Measurements from ENCODE around the gene HSFX4. TPM values are rescaled to one million over a fixed set of nuclear protein-coding genes. Genes with fewer than 3 reads are reported as not detected.
A peak's percentile ranks its signal among the peaks of the same experiment; 100 is the strongest.
"Not testable (repeated sequence)": the region's sequence is repeated elsewhere in the genome, so short reads cannot be mapped to it uniquely, and the experiment has no call there.

Gene HSFX4
- total RNA-seq, 1 experiment from 2014 or later: not detected

DNA sequence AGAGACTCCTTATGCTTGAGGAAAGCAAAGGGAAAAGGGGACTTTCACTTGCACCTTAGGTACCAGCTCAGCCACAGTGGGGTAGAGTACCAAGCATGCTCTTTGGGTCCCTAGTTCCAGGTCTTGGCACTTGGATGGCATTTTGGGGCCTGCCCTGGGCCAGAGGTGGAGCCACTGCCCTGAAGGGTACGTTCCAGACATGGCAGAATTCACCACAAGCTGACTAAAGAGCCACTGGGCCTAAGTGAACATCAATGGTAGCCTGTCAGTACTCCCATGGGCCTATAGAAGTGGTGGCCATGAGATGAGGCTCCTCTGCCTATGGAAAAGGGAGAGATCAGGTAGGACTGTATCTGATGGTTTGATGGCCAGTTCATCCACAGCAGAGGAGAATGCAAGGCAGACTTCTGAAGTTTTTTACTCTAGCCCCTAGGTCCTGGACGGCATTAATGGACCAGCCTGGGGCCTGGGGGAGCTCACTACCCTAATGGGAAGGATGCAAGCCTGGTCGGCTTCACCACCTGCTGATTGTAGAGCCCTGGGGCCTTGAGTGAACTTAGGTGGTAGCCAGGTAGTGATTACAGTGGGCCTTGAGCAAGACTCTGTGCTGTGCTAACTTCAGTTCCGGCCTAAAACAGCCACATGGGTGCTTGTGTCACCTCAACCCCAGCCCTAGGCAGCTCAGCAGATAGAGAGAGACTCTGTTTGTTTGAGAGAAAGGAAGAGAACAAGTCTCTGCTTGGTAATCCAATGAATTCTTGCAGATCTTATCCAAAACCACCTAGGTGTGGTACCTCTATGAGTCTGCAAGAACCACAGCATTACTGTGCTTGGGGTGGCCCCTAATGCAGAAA, 19.8 kb upstream of the HSFX4 start:
- no peaks in the 10 kb centered on the region for H3K9me3 ChIP-seq (ENCODE audit: low read length)
- no peaks in the 10 kb centered on the region for H3K36me3 ChIP-seq (ENCODE audit: insufficient read depth, low read length)
- H3K4me1 ChIP-seq (ENCODE audit: low read length): no peaks in the 10 kb centered on the region
- DNase-seq: no peak
- H3K27me3 ChIP-seq (ENCODE audit: low read length): 0 out of 2 replicates have a peak, but pooled peaks cover 3% of the 10 kb centered on the region
- H3K9ac ChIP-seq (ENCODE audit: low read length): no peak overlapping the region
- no peak overlapping the region for H3K4me3 ChIP-seq (ENCODE audit: low read length)
- no peaks in the 10 kb centered on the region for H4K20me1 ChIP-seq (ENCODE audit: insufficient read depth, low read depth, low read length)
- H3K79me2 ChIP-seq (ENCODE audit: low read length): no peaks in the 10 kb centered on the region
- H2AFZ ChIP-seq (ENCODE audit: low read length): peak overlapping the region; percentile 14; the same call in 1 of the 2 replicates
- H3K9me2 ChIP-seq (replicated peaks; ENCODE audit: insufficient read depth, low read length): no peaks in the 10 kb centered on the region
- H3K27ac ChIP-seq (ENCODE audit: low read length): no peak overlapping the region
- H3K4me2 ChIP-seq (ENCODE audit: low read depth, low read length, poor library complexity, severe bottlenecking): no peak overlapping the region

DNA sequence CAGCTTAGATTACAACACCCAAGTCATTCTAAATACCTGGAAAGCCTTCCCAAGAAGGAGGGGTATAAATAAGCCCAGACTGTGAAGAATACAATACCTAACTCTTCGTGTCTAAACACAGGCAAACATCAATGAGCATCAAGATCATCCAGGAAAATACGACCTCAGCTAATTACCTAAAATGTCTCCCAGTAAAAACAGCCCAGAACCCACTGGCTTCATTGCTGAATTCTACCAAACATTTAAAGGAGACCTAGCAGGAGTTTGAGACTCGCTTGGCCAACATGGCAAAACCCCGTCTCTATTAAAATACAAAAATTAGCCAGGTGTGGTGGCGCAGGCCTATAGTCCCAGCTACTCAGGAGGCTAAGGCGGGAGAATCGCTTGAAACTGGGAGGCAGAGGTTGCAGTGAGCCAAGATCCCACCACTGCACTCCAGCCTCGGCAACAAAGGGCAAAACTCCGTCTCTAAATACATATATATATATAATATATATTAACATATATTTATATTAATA, 19.1 kb upstream of the HSFX4 start:
- peak overlapping the region; percentile 14; the same call in 1 of the 2 replicates for H2AFZ ChIP-seq (ENCODE audit: low read length)
- no peaks in the 10 kb centered on the region for H3K36me3 ChIP-seq (ENCODE audit: insufficient read depth, low read length)
- no peak overlapping the region for H3K4me2 ChIP-seq (ENCODE audit: low read depth, low read length, poor library complexity, severe bottlenecking)

DNA sequence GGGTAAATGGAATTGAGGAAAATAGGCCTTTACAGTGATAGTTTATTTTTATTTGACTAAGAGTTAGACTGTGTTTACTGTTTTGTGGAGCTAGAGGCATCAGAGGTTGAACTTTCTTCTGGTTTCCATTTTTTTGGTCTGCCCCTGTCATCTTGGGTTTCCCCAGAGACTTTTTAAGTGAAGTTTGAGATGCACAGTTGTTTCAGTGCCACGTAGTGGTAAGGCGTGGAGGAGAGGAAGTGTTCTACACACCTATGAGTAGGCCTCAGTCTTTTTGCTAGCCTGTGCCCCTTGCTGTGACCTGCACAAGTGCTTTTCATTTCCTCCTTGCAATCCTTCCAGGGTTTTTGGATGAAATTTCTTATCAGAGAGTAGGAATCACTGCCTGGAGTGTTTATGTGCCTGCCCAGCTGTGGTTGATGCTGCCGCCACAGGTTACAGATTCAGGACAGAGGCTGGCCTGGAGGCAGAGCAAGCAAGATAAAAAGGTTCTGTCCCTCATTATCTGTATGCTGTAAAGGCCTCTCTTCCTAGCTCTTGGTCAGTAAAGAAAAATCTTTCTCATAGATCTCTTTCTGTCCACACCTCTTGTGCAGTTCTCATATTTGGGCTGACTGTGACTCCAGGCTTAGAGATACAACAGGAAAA, 12.5 kb upstream of the HSFX4 start:
- DNase-seq: no peak
- H3K27me3 ChIP-seq (ENCODE audit: low read length): 0 out of 2 replicates have a peak, but pooled peaks cover 3% of the 10 kb centered on the region
- peaks cover 6% of the 10 kb centered on the region for H3K4me1 ChIP-seq (ENCODE audit: low read length)
- H3K9me3 ChIP-seq (ENCODE audit: low read length): no peaks in the 10 kb centered on the region
- H3K9me2 ChIP-seq (replicated peaks; ENCODE audit: insufficient read depth, low read length): no peaks in the 10 kb centered on the region
- H3K79me2 ChIP-seq (ENCODE audit: low read length): no peaks in the 10 kb centered on the region
- no peaks in the 10 kb centered on the region for H4K20me1 ChIP-seq (ENCODE audit: insufficient read depth, low read depth, low read length)
- H3K4me2 ChIP-seq (ENCODE audit: low read depth, low read length, poor library complexity, severe bottlenecking): no peak overlapping the region
- no peak overlapping the region for H3K27ac ChIP-seq (ENCODE audit: low read length)
- H3K36me3 ChIP-seq (ENCODE audit: insufficient read depth, low read length): no peaks in the 10 kb centered on the region
- no peak overlapping the region for H3K4me3 ChIP-seq (ENCODE audit: low read length)
- no peak overlapping the region for H3K9ac ChIP-seq (ENCODE audit: low read length)
- no peak overlapping the region for H2AFZ ChIP-seq (ENCODE audit: low read length)

More for the DNA sequence above, 19.1 kb upstream of the HSFX4 start:
- H3K9ac ChIP-seq (ENCODE audit: low read length): no peak overlapping the region
- no peaks in the 10 kb centered on the region for H3K4me1 ChIP-seq (ENCODE audit: low read length)
- H3K9me2 ChIP-seq (replicated peaks; ENCODE audit: insufficient read depth, low read length): no peaks in the 10 kb centered on the region
- no peaks in the 10 kb centered on the region for H3K79me2 ChIP-seq (ENCODE audit: low read length)
- H4K20me1 ChIP-seq (ENCODE audit: insufficient read depth, low read depth, low read length): no peaks in the 10 kb centered on the region
- H3K4me3 ChIP-seq (ENCODE audit: low read length): no peak overlapping the region
- no peaks in the 10 kb centered on the region for H3K9me3 ChIP-seq (ENCODE audit: low read length)
- no peak for DNase-seq
- no peak overlapping the region for H3K27ac ChIP-seq (ENCODE audit: low read length)
- 0 out of 2 replicates have a peak, but pooled peaks cover 3% of the 10 kb centered on the region for H3K27me3 ChIP-seq (ENCODE audit: low read length)

DNA sequence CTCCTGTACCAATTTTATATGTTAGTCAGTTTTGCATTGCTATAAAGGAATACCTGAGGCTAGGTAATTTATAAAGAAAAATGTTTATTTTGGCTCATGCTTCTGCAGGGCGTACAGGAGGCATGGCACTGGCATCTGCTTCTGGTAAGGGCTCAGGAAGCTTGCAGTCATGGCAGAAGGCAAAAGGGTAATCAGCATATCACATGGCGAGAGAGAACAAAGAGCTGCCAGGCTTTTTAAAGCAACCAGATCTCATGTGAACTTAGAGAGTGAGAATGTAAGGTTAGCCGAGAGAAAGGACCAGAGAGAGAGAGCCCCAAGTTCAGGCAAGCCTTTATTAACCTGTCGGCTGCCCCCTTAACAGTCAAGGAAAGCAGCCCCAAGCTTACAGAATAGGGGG, 5.5 kb upstream of the HSFX4 start:
- not testable (repeated sequence) for H3K9me3 ChIP-seq (ENCODE audit: low read length); H3K9ac ChIP-seq (ENCODE audit: low read length); H3K4me3 ChIP-seq (ENCODE audit: low read length); H3K9me2 ChIP-seq (replicated peaks; ENCODE audit: insufficient read depth, low read length); H4K20me1 ChIP-seq (ENCODE audit: insufficient read depth, low read depth, low read length); H3K27ac ChIP-seq (ENCODE audit: low read length); H3K36me3 ChIP-seq (ENCODE audit: insufficient read depth, low read length); H3K79me2 ChIP-seq (ENCODE audit: low read length); H3K4me1 ChIP-seq (ENCODE audit: low read length); DNase-seq; H2AFZ ChIP-seq (ENCODE audit: low read length); H3K27me3 ChIP-seq (ENCODE audit: low read length); H3K4me2 ChIP-seq (ENCODE audit: low read depth, low read length, poor library complexity, severe bottlenecking)

DNA sequence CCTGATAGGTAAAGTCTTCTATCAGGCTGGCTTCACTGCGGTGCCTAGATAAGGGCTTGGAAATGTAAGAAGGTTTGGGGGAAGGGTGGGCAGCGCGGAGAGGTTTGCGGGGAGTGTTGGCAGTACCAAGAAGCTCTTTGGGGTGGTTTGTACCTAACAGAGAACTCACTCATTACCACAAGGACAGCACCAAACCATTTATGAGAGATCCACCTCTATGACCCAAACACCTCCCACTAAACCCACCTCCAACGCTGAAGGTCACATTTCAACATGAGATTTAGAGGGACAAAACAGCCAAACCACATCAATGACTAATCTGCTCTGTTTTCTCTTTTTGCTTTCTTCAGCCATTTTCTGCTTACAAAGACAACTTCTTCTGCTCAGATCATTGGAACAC, 4.9 kb upstream of the HSFX4 start:
- H3K4me3 ChIP-seq (ENCODE audit: low read length); H3K9ac ChIP-seq (ENCODE audit: low read length); H2AFZ ChIP-seq (ENCODE audit: low read length); H4K20me1 ChIP-seq (ENCODE audit: insufficient read depth, low read depth, low read length); H3K9me3 ChIP-seq (ENCODE audit: low read length); DNase-seq; H3K27ac ChIP-seq (ENCODE audit: low read length); H3K4me2 ChIP-seq (ENCODE audit: low read depth, low read length, poor library complexity, severe bottlenecking); H3K79me2 ChIP-seq (ENCODE audit: low read length); H3K4me1 ChIP-seq (ENCODE audit: low read length); H3K27me3 ChIP-seq (ENCODE audit: low read length); H3K9me2 ChIP-seq (replicated peaks; ENCODE audit: insufficient read depth, low read length); H3K36me3 ChIP-seq (ENCODE audit: insufficient read depth, low read length): not testable (repeated sequence)

DNA sequence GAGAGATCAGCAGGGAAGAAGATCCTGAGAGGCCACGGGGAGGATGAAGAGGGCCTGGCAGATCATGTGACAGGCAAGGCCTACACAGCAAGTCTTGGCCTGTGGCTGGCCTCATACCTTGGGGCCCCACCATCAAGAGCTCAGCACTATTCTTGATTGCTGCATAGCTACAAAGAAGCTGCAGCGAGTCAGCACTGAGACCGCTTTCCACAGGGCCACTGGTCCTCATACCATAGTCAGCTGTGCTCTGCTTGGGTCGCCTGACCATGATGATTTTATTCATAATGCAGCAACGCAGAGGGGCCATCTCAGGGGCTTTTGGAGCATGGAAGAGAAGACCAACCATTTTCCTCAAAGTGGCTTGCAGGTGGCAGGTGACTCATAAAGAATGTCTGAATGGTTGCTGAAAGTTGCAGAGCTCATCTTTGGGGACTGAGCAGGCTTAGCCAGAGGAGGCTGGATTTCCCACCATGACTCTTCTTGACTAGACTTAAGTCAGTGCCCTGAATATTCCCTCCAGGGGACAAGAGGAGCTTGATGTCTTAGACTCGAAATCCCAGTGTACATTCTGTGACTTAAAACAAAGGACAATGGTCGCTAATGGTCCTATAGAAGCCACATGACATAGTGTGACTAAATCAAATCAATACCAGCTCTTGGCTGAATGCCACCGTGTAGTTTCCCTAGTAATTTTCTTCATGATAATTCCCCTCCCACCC, 2.0 kb upstream of the HSFX4 start:
- DNase-seq; H3K9me3 ChIP-seq (ENCODE audit: low read length); H4K20me1 ChIP-seq (ENCODE audit: insufficient read depth, low read depth, low read length): not testable (repeated sequence)

DNA sequence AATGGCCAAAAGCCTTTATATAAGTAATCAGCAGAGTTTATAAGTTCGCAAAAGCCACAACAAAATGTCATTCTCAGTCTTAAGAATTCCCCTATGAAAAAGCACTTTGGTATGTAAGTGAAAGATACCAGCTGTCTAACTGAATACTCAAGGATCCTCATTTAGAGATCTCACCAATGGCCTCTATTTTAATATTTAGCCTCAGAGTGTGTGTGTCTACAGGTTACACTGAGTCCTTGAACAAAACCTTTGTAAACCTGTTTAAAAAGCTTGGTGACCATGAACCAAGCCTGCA, 1.5 kb upstream of the HSFX4 start:
- not testable (repeated sequence) for H3K4me2 ChIP-seq (ENCODE audit: low read depth, low read length, poor library complexity, severe bottlenecking); H3K36me3 ChIP-seq (ENCODE audit: insufficient read depth, low read length); H3K79me2 ChIP-seq (ENCODE audit: low read length); DNase-seq; H3K27ac ChIP-seq (ENCODE audit: low read length); H2AFZ ChIP-seq (ENCODE audit: low read length); H3K9ac ChIP-seq (ENCODE audit: low read length); H3K9me3 ChIP-seq (ENCODE audit: low read length); H4K20me1 ChIP-seq (ENCODE audit: insufficient read depth, low read depth, low read length); H3K27me3 ChIP-seq (ENCODE audit: low read length); H3K9me2 ChIP-seq (replicated peaks; ENCODE audit: insufficient read depth, low read length); H3K4me1 ChIP-seq (ENCODE audit: low read length); H3K4me3 ChIP-seq (ENCODE audit: low read length)

More for the DNA sequence above, 2.0 kb upstream of the HSFX4 start:
- not testable (repeated sequence) for H3K27me3 ChIP-seq (ENCODE audit: low read length); H3K79me2 ChIP-seq (ENCODE audit: low read length); H3K9me2 ChIP-seq (replicated peaks; ENCODE audit: insufficient read depth, low read length); H3K4me2 ChIP-seq (ENCODE audit: low read depth, low read length, poor library complexity, severe bottlenecking); H3K27ac ChIP-seq (ENCODE audit: low read length); H3K4me1 ChIP-seq (ENCODE audit: low read length); H3K36me3 ChIP-seq (ENCODE audit: insufficient read depth, low read length); H3K9ac ChIP-seq (ENCODE audit: low read length); H3K4me3 ChIP-seq (ENCODE audit: low read length); H2AFZ ChIP-seq (ENCODE audit: low read length)

DNA sequence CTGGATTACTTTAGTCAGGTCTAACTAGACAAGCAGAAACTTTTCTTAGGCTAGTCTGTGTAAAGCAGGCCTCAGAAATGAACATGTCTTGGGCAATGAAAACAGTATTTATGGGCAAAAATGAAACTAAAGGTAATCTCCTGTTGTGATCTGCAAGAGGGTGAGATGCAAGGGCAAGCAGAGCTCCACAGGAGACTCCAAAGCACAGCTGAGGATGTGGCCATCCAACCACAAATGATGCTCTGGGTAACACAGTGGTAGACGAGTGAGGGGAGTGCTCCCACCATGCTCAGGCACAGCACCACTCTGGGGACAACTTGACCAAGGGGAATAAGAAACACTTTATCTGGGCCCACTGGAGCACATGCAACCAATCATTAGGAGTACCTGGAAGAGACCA, 738 bp upstream of the HSFX4 start:
- not testable (repeated sequence) for H4K20me1 ChIP-seq (ENCODE audit: insufficient read depth, low read depth, low read length); H3K9ac ChIP-seq (ENCODE audit: low read length); H3K4me2 ChIP-seq (ENCODE audit: low read depth, low read length, poor library complexity, severe bottlenecking); H3K4me3 ChIP-seq (ENCODE audit: low read length); H3K79me2 ChIP-seq (ENCODE audit: low read length); H3K9me2 ChIP-seq (replicated peaks; ENCODE audit: insufficient read depth, low read length); H3K9me3 ChIP-seq (ENCODE audit: low read length); H2AFZ ChIP-seq (ENCODE audit: low read length); H3K27me3 ChIP-seq (ENCODE audit: low read length); H3K36me3 ChIP-seq (ENCODE audit: insufficient read depth, low read length); H3K27ac ChIP-seq (ENCODE audit: low read length); DNase-seq; H3K4me1 ChIP-seq (ENCODE audit: low read length)
